Neural progenitor cell (in vitro differentiated cells): ENCODE results near the gene TRPM3. TPM values are rescaled to one million over a fixed set of nuclear protein-coding genes. Genes with fewer than 3 reads are reported as not detected.

Source experiments
- DNase-seq: peaks from one replicate; pipeline ENCODE4 v3.0.0-alpha.2; 2016; ENCODE audit warnings: low spot score
- H2AFZ ChIP-seq: fragments of 200-600 bp; sonication (generic); replicated peaks from 2 replicates; pipeline ENCODE4 v1.6.1; 2016; ENCODE audit warnings: antibody characterized with exemption
- H3F3A ChIP-seq: fragments of 200-600 bp; sonication (generic); 2 replicates; pipeline ENCODE4 v1.6.1; 2016; ENCODE audit warnings: antibody characterized with exemption, low read depth
- H3K27ac ChIP-seq: fragments of 200-600 bp; sonication (generic); 2 replicates; pipeline ENCODE4 v1.5.1; 2016; ENCODE audit warnings: mild to moderate bottlenecking
- H3K27me3 ChIP-seq: fragments of 200-600 bp; sonication (generic); 2 replicates; pipeline ENCODE4 v1.6.1; 2016; ENCODE audit warnings: mild to moderate bottlenecking, moderate library complexity
- H3K36me3 ChIP-seq: fragments of 200-600 bp; sonication (generic); 2 replicates; pipeline ENCODE4 v1.5.1; 2016
- H3K4me1 ChIP-seq: fragments of 200-600 bp; sonication (generic); 2 replicates; pipeline ENCODE4 v1.6.1; 2016; ENCODE audit warnings: mixed run types
- H3K4me2 ChIP-seq: fragments of 200-600 bp; sonication (generic); 2 replicates; pipeline ENCODE4 v1.6.1; 2016
- H3K4me3 ChIP-seq: fragments of 200-600 bp; sonication (generic); 2 replicates; pipeline ENCODE4 v1.5.1; 2016
- H3K79me2 ChIP-seq: fragments of 200-600 bp; sonication (generic); 2 replicates; pipeline ENCODE4 v1.6.1; 2016; ENCODE audit warnings: low read depth
- H3K9ac ChIP-seq: fragments of 200-600 bp; sonication (generic); 2 replicates; pipeline ENCODE4 v1.6.1; 2016
- H3K9me3 ChIP-seq: fragments of 200-600 bp; sonication (generic); 2 replicates; pipeline ENCODE4 v1.5.1; 2016; ENCODE audit warnings: low read depth
- H4K20me1 ChIP-seq: fragments of 200-600 bp; sonication (generic); 2 replicates; pipeline ENCODE4 v1.6.1; 2016; ENCODE audit warnings: low read depth
- H3K27ac Mint-ChIP-seq: 3 replicates; pipeline ENCODE4 v1.8.0; 2021; ENCODE audit warnings: mixed read lengths
- H3K27me3 Mint-ChIP-seq: 2 replicates; pipeline ENCODE4 v1.8.0; 2022; ENCODE audit warnings: low read depth, mild to moderate bottlenecking, inconsistent platforms, moderate library complexity, mixed read lengths; ENCODE audit not compliant: insufficient read depth
- H3K36me3 Mint-ChIP-seq: 3 replicates; pipeline ENCODE4 v1.8.0; 2021; ENCODE audit warnings: mixed read lengths
- H3K4me1 Mint-ChIP-seq: 3 replicates; pipeline ENCODE4 v1.8.0; 2021; ENCODE audit warnings: mixed read lengths
- H3K4me3 Mint-ChIP-seq: 3 replicates; pipeline ENCODE4 v1.8.0; 2021; ENCODE audit warnings: mild to moderate bottlenecking, moderate library complexity, mixed read lengths
- H3K9me3 Mint-ChIP-seq: 3 replicates; pipeline ENCODE4 v1.8.0; 2020; ENCODE audit warnings: mixed read lengths
- EZH2 ChIP-seq: fragments of 200-600 bp; sonication (generic); IDR thresholded peaks from 2 replicates; pipeline ENCODE4 v1.6.1; 2017; ENCODE audit warnings: antibody characterized with exemption, mild to moderate bottlenecking, moderate library complexity
- EZH2phosphoT487 ChIP-seq: fragments of 200-600 bp; sonication (generic); IDR thresholded peaks from 2 replicates; pipeline ENCODE4 v1.6.1; 2017; ENCODE audit warnings: antibody characterized with exemption
- total RNA-seq: library from RNA; depleted of rRNA; stranded (reverse); fragments of >200 nt; gene quantifications from 2 replicates; pipeline ENCODE4 v1.2.3, GENCODE V29; 2015; ENCODE audit warnings: low replicate concordance
- TF ChIP-seq, protein P1 (sequence below): fragments of 200-600 bp; sonication (generic); IDR thresholded peaks from 2 replicates; pipeline ENCODE4 v1.5.1; 2017; ENCODE audit warnings: antibody characterized with exemption, mild to moderate bottlenecking

The TRPM3 gene
- total RNA-seq, 1 donor from 2014 or later: 37.2 TPM

DNA sequence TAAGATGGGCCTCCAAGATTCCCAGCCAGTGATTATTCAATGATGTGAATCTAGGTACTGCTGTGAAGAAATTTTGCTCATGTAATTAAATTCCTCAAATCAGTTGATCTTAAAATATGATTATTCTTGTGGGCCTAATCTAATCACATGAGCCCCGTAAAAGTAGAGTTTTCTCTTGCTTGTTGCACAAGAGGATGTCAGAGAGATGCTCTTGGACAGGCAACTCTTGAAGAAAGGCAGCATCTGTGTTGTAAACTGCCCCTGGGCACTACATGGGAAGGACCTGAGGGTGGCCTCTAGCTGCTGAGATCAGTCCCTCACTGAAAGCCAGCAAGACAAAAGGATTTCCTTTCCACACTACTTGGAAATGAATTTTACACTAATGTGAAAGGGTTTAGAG is 132.9 kb downstream of the TRPM3 start:
- Mint-ChIP-seq H3K4me3 (no peak overlapping the region), H3K36me3 (peaks cover 11% of the 10 kb centered on the region), H3K4me1 (peaks cover 5% of the 10 kb centered on the region), H3K9me3 (peaks cover 7% of the 10 kb centered on the region), H3K27me3 (no peaks in the 10 kb centered on the region), H3K27ac (no peak overlapping the region)
- Histone ChIP-seq H3K27ac (no peak overlapping the region), H3K27me3 (no peaks in the 10 kb centered on the region), H3F3A (no peaks in the 10 kb centered on the region), H3K4me2 (peak overlapping the region; percentile 20), H3K36me3 (peaks cover 11% of the 10 kb centered on the region), H4K20me1 (no peaks in the 10 kb centered on the region), H3K9ac (no peak overlapping the region), H2AFZ (no peak overlapping the region), H3K4me3 (no peak overlapping the region), H3K9me3 (no peaks in the 10 kb centered on the region), H3K4me1 (peaks cover 15% of the 10 kb centered on the region), H3K79me2 (peaks cover 31% of the 10 kb centered on the region)
- no peak for DNase-seq
- TF ChIP-seq EZH2phosphoT487: no peak
- TF ChIP-seq, protein P1, sequence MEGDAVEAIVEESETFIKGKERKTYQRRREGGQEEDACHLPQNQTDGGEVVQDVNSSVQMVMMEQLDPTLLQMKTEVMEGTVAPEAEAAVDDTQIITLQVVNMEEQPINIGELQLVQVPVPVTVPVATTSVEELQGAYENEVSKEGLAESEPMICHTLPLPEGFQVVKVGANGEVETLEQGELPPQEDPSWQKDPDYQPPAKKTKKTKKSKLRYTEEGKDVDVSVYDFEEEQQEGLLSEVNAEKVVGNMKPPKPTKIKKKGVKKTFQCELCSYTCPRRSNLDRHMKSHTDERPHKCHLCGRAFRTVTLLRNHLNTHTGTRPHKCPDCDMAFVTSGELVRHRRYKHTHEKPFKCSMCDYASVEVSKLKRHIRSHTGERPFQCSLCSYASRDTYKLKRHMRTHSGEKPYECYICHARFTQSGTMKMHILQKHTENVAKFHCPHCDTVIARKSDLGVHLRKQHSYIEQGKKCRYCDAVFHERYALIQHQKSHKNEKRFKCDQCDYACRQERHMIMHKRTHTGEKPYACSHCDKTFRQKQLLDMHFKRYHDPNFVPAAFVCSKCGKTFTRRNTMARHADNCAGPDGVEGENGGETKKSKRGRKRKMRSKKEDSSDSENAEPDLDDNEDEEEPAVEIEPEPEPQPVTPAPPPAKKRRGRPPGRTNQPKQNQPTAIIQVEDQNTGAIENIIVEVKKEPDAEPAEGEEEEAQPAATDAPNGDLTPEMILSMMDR: no peak
- TF ChIP-seq EZH2: no peak

- peaks cover 5% of the 10 kb centered on the region for H3K4me1 Mint-ChIP-seq
These were observed 133.4 kb downstream of the TRPM3 start for GRCh38 chr9:70987986-70988385.

GRCh38 chr9:70986984-70987383 is 134.4 kb downstream of the TRPM3 start:
- Mint-ChIP-seq H3K27ac (no peak overlapping the region), H3K4me1 (peaks cover 5% of the 10 kb centered on the region), H3K4me3 (no peak overlapping the region), H3K27me3 (no peaks in the 10 kb centered on the region), H3K9me3 (peaks cover 9% of the 10 kb centered on the region), H3K36me3 (peaks cover 15% of the 10 kb centered on the region)
- no peak for DNase-seq
- Histone ChIP-seq H3K27ac (no peak overlapping the region), H2AFZ (no peak overlapping the region), H3K4me1 (peaks cover 15% of the 10 kb centered on the region), H4K20me1 (no peaks in the 10 kb centered on the region), H3K79me2 (peaks cover 31% of the 10 kb centered on the region), H3K9ac (no peak overlapping the region), H3K4me2 (no peak overlapping the region), H3K36me3 (peaks cover 11% of the 10 kb centered on the region), H3K4me3 (no peak overlapping the region), H3K9me3 (no peaks in the 10 kb centered on the region), H3F3A (no peaks in the 10 kb centered on the region), H3K27me3 (no peaks in the 10 kb centered on the region)
- TF ChIP-seq EZH2phosphoT487: no peak
- TF ChIP-seq, protein P1: no peak
- no peak for TF ChIP-seq EZH2

More at GRCh38 chr9:70987986-70988385, 133.4 kb downstream of the TRPM3 start:
- no peak for TF ChIP-seq EZH2
- no peak for TF ChIP-seq EZH2phosphoT487
- TF ChIP-seq, protein P1: no peak
- DNase-seq: no peak
- Mint-ChIP-seq H3K9me3 (peaks cover 11% of the 10 kb centered on the region), H3K27me3 (no peaks in the 10 kb centered on the region), H3K27ac (no peak overlapping the region), H3K4me3 (no peak overlapping the region), H3K36me3 (peaks cover 16% of the 10 kb centered on the region)
- H3K27ac ChIP-seq: no peak overlapping the region
- no peak overlapping the region for H3K9ac ChIP-seq
- peaks cover 31% of the 10 kb centered on the region for H3K79me2 ChIP-seq
- H3K4me3 ChIP-seq: no peak overlapping the region
- no peaks in the 10 kb centered on the region for H3K9me3 ChIP-seq
- H3K4me1 ChIP-seq: peaks cover 15% of the 10 kb centered on the region
- no peak overlapping the region for H3K4me2 ChIP-seq
- H3F3A ChIP-seq: no peaks in the 10 kb centered on the region
- no peaks in the 10 kb centered on the region for H3K27me3 ChIP-seq
- peaks cover 11% of the 10 kb centered on the region for H3K36me3 ChIP-seq
- H2AFZ ChIP-seq: no peak overlapping the region
- no peaks in the 10 kb centered on the region for H4K20me1 ChIP-seq
